Measurements from ENCODE around the gene NEGR1.

The NEGR1 gene

DNA sequence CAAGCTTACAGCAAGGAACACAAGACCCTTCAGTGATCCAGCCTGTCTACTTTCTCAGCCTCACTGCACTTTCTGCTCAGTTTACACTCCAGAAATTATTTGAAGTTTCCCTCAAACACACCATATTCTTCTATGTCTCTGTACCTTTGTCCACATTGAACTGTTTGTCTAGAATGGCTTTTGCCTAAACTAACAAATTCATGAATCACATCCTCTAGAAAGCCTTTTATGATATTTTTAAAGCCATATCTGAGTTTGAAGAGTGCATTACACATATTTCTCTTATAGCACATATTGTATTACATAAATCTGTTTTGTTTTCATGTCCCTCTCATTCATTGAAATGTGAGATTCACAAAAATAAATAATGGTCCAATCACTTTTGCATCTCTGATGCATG lies 755.5 kb downstream of the NEGR1 start:
- Histone ChIP-seq H3K9me3 (ENCODE audit: insufficient read depth, low read length) (no peaks in the 10 kb centered on the region), H3K79me2 (ENCODE audit: low read length) (no peaks in the 10 kb centered on the region), H4K20me1 (ENCODE audit: insufficient read depth, low read length) (no peaks in the 10 kb centered on the region), H3K4me3 (ENCODE audit: low read length) (no peak overlapping the region), H3K9ac (ENCODE audit: low read length) (no peak overlapping the region), H3K36me3 (replicated peaks; ENCODE audit: low read depth, low read length) (no peaks in the 10 kb centered on the region), H3K4me1 (ENCODE audit: low read length) (no peaks in the 10 kb centered on the region), H3K27me3 (ENCODE audit: low read depth, low read length) (no peaks in the 10 kb centered on the region), H2AFZ (ENCODE audit: low read depth, low read length) (no peak overlapping the region), H3K4me2 (ENCODE audit: low read length) (no peak overlapping the region), H3K27ac (ENCODE audit: low read length) (no peak overlapping the region)
- TF ChIP-seq EZH2phosphoT487 (IDR thresholded peaks at IDR 0.05; ENCODE audit: low read depth): no peak
- no peak for TF ChIP-seq CTCF (IDR thresholded peaks at IDR 0.05; ENCODE audit: low read depth, low read length)

DNA sequence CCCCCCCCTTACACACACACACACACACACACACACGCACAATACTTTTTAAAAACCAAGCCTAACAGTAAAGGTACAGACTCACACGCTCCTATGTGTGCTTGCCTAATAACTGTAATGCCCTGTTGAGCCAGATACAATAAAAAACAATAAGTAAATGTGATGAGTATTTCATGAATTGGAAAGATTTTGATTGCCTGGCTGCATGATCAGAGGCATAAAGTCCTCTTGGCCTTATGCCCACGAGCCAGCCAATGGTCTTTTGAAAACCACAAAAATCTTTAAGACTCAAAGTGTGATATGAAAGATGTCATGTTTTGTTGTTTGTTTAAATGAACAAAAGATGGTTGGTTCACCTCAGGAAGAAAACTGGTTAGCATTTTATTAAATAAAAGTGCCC lies 759.6 kb downstream of the NEGR1 start:
- Histone ChIP-seq H3K4me3 (ENCODE audit: low read length) (no peak overlapping the region), H3K27ac (ENCODE audit: low read length) (no peak overlapping the region), H3K79me2 (ENCODE audit: low read length) (no peaks in the 10 kb centered on the region), H3K27me3 (ENCODE audit: low read depth, low read length) (no peaks in the 10 kb centered on the region), H2AFZ (ENCODE audit: low read depth, low read length) (no peak overlapping the region), H3K4me2 (ENCODE audit: low read length) (no peak overlapping the region), H3K9ac (ENCODE audit: low read length) (no peak overlapping the region), H3K4me1 (ENCODE audit: low read length) (no peaks in the 10 kb centered on the region), H3K9me3 (ENCODE audit: insufficient read depth, low read length) (no peaks in the 10 kb centered on the region), H3K36me3 (replicated peaks; ENCODE audit: low read depth, low read length) (no peaks in the 10 kb centered on the region), H4K20me1 (ENCODE audit: insufficient read depth, low read length) (no peaks in the 10 kb centered on the region)
- TF ChIP-seq CTCF (IDR thresholded peaks at IDR 0.05; ENCODE audit: low read depth, low read length): no peak
- no peak for TF ChIP-seq EZH2phosphoT487 (IDR thresholded peaks at IDR 0.05; ENCODE audit: low read depth)

GRCh38 chr1:71521655-71522264 lies 760.6 kb downstream of the NEGR1 start:
- no peak overlapping the region for H3K4me3 ChIP-seq (ENCODE audit: low read length)
- H3K27ac ChIP-seq (ENCODE audit: low read length): no peak overlapping the region
- no peaks in the 10 kb centered on the region for H4K20me1 ChIP-seq (ENCODE audit: insufficient read depth, low read length)
- no peak overlapping the region for H2AFZ ChIP-seq (ENCODE audit: low read depth, low read length)
- no peaks in the 10 kb centered on the region for H3K4me1 ChIP-seq (ENCODE audit: low read length)
- H3K79me2 ChIP-seq (ENCODE audit: low read length): no peaks in the 10 kb centered on the region
- no peak overlapping the region for H3K9ac ChIP-seq (ENCODE audit: low read length)
- H3K27me3 ChIP-seq (ENCODE audit: low read depth, low read length): no peaks in the 10 kb centered on the region
- no peaks in the 10 kb centered on the region for H3K9me3 ChIP-seq (ENCODE audit: insufficient read depth, low read length)
- H3K4me2 ChIP-seq (ENCODE audit: low read length): no peak overlapping the region
- H3K36me3 ChIP-seq (replicated peaks; ENCODE audit: low read depth, low read length): no peaks in the 10 kb centered on the region
- TF ChIP-seq CTCF (IDR thresholded peaks at IDR 0.05; ENCODE audit: low read depth, low read length) (peak; percentile 77), EZH2phosphoT487 (IDR thresholded peaks at IDR 0.05; ENCODE audit: low read depth) (no peak)

GRCh38 chr1:71511505-71511904 lies 770.8 kb downstream of the NEGR1 start:
- no peaks in the 10 kb centered on the region for H3K27me3 ChIP-seq (ENCODE audit: low read depth, low read length)
- no peaks in the 10 kb centered on the region for H3K36me3 ChIP-seq (replicated peaks; ENCODE audit: low read depth, low read length)
- no peak overlapping the region for H3K27ac ChIP-seq (ENCODE audit: low read length)
- TF ChIP-seq CTCF (IDR thresholded peaks at IDR 0.05; ENCODE audit: low read depth, low read length): no peak
- TF ChIP-seq EZH2phosphoT487 (IDR thresholded peaks at IDR 0.05; ENCODE audit: low read depth): no peak
- no peaks in the 10 kb centered on the region for H3K79me2 ChIP-seq (ENCODE audit: low read length)
- no peak overlapping the region for H2AFZ ChIP-seq (ENCODE audit: low read depth, low read length)
- H3K4me1 ChIP-seq (ENCODE audit: low read length): no peaks in the 10 kb centered on the region
- no peak overlapping the region for H3K9ac ChIP-seq (ENCODE audit: low read length)
- H3K4me3 ChIP-seq (ENCODE audit: low read length): no peak overlapping the region
- no peaks in the 10 kb centered on the region for H3K9me3 ChIP-seq (ENCODE audit: insufficient read depth, low read length)
- H4K20me1 ChIP-seq (ENCODE audit: insufficient read depth, low read length): no peaks in the 10 kb centered on the region
- no peak overlapping the region for H3K4me2 ChIP-seq (ENCODE audit: low read length)
